K562 (cell line): ENCODE results near the gene XPO4.
A peak's percentile ranks its signal among the peaks of the same experiment; 100 is the strongest.

Experiments
- FOS ChIP-seq: IDR thresholded peaks from 3 replicates; pipeline ENCODE4 v1.6.1; 2011; ENCODE audit not compliant: insufficient read length; ENCODE audit errors: extremely low read depth
- FOXA1 ChIP-seq: fragments of 450-650 bp; IDR thresholded peaks from 2 replicates; pipeline ENCODE4 v1.6.1; 2016; ENCODE audit warnings: mild to moderate bottlenecking, borderline replicate concordance
- GTF2F1 ChIP-seq: IDR thresholded peaks from 2 replicates; pipeline ENCODE4 v1.6.1; 2011; ENCODE audit warnings: low read depth, low read length, improper control_type of control experiment
- HDAC8 ChIP-seq: fragments of 450-650 bp; IDR thresholded peaks from 2 replicates; pipeline ENCODE4 v1.6.1; 2016; ENCODE audit warnings: mild to moderate bottlenecking, missing genetic modification characterization, moderate library complexity, missing compliant biosample characterization
- SIN3A ChIP-seq, 2 experiments: fragments of 150-350 bp in 1 of 2; IDR thresholded peaks; 2 replicates each; pipeline ENCODE4 v1.6.1; 2011 to 2016; ENCODE audit warnings: borderline replicate concordance in 2 of 2, low read depth in 2 of 2, low read length in 2 of 2, mild to moderate bottlenecking in 2 of 2, moderate library complexity in 2 of 2; ENCODE audit not compliant: control insufficient read depth in 1 of 2
- ZNF239 ChIP-seq: fragments of 250-450 bp; sonication (Bioruptor Pico); IDR thresholded peaks from 2 replicates; pipeline ENCODE4 v1.4.0; 2020; ENCODE audit warnings: mild to moderate bottlenecking
- TF ChIP-seq, protein P1 (sequence below), 2 experiments: fragments of 450-650 bp; formaldehyde crosslinking in 1 of 2; IDR thresholded peaks; 2 replicates each; pipeline versions ENCODE4 v1.4.0 to v1.6.1; 2014 to 2020; ENCODE audit warnings: mild to moderate bottlenecking in 2 of 2, borderline replicate concordance in 1 of 2, low read depth in 1 of 2
- TF ChIP-seq, protein P2 (sequence below), 3 experiments: IDR thresholded peaks in 2 of 3; conservative IDR thresholded peaks in 1 of 3; 2 replicates each; pipeline ENCODE4 v1.5.1; 2011 to 2012; ENCODE audit warnings: low read length in 3 of 3, mild to moderate bottlenecking in 3 of 3, control low read depth in 2 of 3, improper control_type of control experiment in 1 of 3, inconsistent platforms in 1 of 3, low read depth in 1 of 3, mixed read lengths in 1 of 3, moderate library complexity in 1 of 3; ENCODE audit not compliant: insufficient read depth in 2 of 3

DNA sequence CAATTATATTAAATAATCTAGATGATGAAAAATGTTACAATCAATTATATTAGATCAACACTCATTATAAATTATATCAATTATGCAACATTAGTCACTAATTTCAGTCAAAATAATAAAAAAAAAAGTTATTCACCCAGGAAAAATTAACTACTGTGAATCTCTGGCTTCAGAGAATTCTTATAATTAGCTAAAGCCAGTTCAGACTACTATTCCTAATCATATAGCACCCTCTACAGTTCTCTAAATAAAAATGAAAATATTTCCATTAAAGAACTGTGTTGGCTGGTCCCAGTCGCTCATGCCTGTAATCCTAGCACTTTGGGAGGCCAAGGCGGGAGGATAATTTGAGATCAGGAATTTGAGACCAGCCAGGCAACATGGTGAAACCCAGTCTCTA lies 33.0 kb downstream of the XPO4 start:
- TF ChIP-seq FOXA1, result no peak
- TF ChIP-seq, protein P1, sequence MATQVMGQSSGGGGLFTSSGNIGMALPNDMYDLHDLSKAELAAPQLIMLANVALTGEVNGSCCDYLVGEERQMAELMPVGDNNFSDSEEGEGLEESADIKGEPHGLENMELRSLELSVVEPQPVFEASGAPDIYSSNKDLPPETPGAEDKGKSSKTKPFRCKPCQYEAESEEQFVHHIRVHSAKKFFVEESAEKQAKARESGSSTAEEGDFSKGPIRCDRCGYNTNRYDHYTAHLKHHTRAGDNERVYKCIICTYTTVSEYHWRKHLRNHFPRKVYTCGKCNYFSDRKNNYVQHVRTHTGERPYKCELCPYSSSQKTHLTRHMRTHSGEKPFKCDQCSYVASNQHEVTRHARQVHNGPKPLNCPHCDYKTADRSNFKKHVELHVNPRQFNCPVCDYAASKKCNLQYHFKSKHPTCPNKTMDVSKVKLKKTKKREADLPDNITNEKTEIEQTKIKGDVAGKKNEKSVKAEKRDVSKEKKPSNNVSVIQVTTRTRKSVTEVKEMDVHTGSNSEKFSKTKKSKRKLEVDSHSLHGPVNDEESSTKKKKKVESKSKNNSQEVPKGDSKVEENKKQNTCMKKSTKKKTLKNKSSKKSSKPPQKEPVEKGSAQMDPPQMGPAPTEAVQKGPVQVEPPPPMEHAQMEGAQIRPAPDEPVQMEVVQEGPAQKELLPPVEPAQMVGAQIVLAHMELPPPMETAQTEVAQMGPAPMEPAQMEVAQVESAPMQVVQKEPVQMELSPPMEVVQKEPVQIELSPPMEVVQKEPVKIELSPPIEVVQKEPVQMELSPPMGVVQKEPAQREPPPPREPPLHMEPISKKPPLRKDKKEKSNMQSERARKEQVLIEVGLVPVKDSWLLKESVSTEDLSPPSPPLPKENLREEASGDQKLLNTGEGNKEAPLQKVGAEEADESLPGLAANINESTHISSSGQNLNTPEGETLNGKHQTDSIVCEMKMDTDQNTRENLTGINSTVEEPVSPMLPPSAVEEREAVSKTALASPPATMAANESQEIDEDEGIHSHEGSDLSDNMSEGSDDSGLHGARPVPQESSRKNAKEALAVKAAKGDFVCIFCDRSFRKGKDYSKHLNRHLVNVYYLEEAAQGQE (IDR thresholded peaks at IDR 0.05; ENCODE audit: borderline replicate concordance), result no peak
- TF ChIP-seq, protein P1 (CRISPR knock-in tag; IDR thresholded peaks at IDR 0.05; ENCODE audit: low read depth), result no peak
- TF ChIP-seq, protein P2, sequence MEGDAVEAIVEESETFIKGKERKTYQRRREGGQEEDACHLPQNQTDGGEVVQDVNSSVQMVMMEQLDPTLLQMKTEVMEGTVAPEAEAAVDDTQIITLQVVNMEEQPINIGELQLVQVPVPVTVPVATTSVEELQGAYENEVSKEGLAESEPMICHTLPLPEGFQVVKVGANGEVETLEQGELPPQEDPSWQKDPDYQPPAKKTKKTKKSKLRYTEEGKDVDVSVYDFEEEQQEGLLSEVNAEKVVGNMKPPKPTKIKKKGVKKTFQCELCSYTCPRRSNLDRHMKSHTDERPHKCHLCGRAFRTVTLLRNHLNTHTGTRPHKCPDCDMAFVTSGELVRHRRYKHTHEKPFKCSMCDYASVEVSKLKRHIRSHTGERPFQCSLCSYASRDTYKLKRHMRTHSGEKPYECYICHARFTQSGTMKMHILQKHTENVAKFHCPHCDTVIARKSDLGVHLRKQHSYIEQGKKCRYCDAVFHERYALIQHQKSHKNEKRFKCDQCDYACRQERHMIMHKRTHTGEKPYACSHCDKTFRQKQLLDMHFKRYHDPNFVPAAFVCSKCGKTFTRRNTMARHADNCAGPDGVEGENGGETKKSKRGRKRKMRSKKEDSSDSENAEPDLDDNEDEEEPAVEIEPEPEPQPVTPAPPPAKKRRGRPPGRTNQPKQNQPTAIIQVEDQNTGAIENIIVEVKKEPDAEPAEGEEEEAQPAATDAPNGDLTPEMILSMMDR (IDR thresholded peaks at IDR 0.05 in 2 of 3, conservative IDR thresholded peaks at IDR 0.05 in 1 of 3; ENCODE audit: insufficient read depth in 2 of 3, low read depth in 1 of 3, low read length in 3 of 3), result peak in 1 of 3 experiments; percentile 21; a peak in 2 of 6 replicates
- TF ChIP-seq FOS, result no peak
- no peak for TF ChIP-seq ZNF239 (CRISPR knock-in tag)
- no peak for TF ChIP-seq SIN3A (IDR thresholded peaks at IDR 0.05; ENCODE audit: borderline replicate concordance in 2 of 2, control insufficient read depth in 1 of 2, low read depth in 2 of 2, low read length in 2 of 2)
- no peak for TF ChIP-seq HDAC8 (tag)
- no peak for TF ChIP-seq GTF2F1
